Activated CD8-positive, alpha-beta T cell treated with anti-CD3 and anti-CD28 coated beads for 36 hours (primary cell): ENCODE measurements around the gene DMPK. TPM values are rescaled to one million over a fixed set of nuclear protein-coding genes. Genes with fewer than 3 reads are reported as not detected.

ENCODE experiments used
- ATAC-seq: fragments of 200-7000 bp; cut with Tn5 transposase; one replicate; pipeline ENCODE4 v1.10.0; 2021; ENCODE audit warnings: mild to moderate bottlenecking, moderate library complexity
- CTCF ChIA-PET: fragments of 350-600 bp; sonication (Branson Sonifier 250); formaldehyde crosslinking; loops from one replicate; lab custom pipeline; 2021; ENCODE audit warnings: antibody characterized with exemption; lab: Charles Lee
- POLR2A ChIA-PET: fragments of 350-600 bp; sonication (Branson Sonifier 250); formaldehyde crosslinking; loops from one replicate; lab custom pipeline; 2021; ENCODE audit warnings: antibody characterized with exemption; lab: Charles Lee
- DNase-seq: peaks from one replicate; pipeline ENCODE4 v3.0.0-alpha.2; 2020
- H3K27ac Mint-ChIP-seq: one replicate; pipeline ENCODE4 v1.8.0; 2021; ENCODE audit warnings: mild to moderate bottlenecking, mixed read lengths
- H3K27me3 Mint-ChIP-seq: one replicate; pipeline ENCODE4 v1.8.0; 2021; ENCODE audit warnings: mixed read lengths
- H3K36me3 Mint-ChIP-seq: one replicate; pipeline ENCODE4 v1.8.0; 2021; ENCODE audit warnings: low read depth, mixed read lengths
- H3K4me1 Mint-ChIP-seq: one replicate; pipeline ENCODE4 v1.8.0; 2021; ENCODE audit warnings: low read depth, mixed read lengths
- H3K4me3 Mint-ChIP-seq: one replicate; pipeline ENCODE4 v1.8.0; 2021; ENCODE audit warnings: mild to moderate bottlenecking, moderate library complexity, mixed read lengths
- H3K9me3 Mint-ChIP-seq: one replicate; pipeline ENCODE4 v1.8.0; 2021; ENCODE audit warnings: mixed read lengths
- intact Hi-C: fragments of 100-400 bp; cut with micrococcal nuclease; formaldehyde crosslinking; loops from one replicate; pipeline ENCODE4 v1.10.0; 2022
- total RNA-seq, 2 experiments: library from RNA; stranded (reverse); gene quantifications; one replicate each; pipeline ENCODE4 v1.2.3, GENCODE V29; 2021
- TF ChIP-seq, protein P1 (sequence below): fragments of 200-600 bp; IDR thresholded peaks from one replicate; pipeline ENCODE4 v1.8.0; 2022; ENCODE audit warnings: antibody characterized with exemption, mild to moderate bottlenecking

Gene DMPK
- total RNA-seq, 2 experiments from 2014 or later = 5.8 to 8.0 TPM

DNA sequence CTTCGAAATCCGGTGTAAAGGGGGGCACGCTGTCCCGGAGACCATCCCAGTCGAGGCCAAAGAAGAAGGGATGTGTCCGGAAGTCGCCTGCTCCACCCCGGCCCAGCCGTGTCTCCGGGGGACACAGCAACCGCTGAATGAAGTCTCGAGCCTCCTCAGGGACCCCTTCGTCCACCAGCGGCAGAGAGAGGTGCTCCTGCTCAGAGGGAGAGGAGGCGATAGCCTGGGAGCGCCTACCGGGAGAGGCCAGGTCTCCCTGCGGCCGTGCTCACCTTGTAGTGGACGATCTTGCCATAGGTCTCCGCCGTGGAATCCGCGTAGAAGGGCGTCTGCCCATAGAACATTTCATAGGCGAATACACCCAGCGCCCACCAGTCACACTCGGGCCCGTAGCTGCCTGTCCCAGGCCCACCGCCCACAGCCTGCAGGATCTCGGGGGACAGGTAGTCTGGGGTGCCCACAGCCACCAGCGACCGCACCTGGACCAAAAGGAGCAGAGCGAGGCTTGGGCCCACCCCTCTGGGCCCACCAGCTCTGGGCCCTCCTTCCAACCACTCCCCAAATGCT is 4.8 kb downstream of the DMPK start:
- H3K27me3 Mint-ChIP-seq = peaks cover 25% of the 10 kb centered on the region
- ATAC-seq (no peak), DNase-seq (no peak)
- TF ChIP-seq, protein P1, sequence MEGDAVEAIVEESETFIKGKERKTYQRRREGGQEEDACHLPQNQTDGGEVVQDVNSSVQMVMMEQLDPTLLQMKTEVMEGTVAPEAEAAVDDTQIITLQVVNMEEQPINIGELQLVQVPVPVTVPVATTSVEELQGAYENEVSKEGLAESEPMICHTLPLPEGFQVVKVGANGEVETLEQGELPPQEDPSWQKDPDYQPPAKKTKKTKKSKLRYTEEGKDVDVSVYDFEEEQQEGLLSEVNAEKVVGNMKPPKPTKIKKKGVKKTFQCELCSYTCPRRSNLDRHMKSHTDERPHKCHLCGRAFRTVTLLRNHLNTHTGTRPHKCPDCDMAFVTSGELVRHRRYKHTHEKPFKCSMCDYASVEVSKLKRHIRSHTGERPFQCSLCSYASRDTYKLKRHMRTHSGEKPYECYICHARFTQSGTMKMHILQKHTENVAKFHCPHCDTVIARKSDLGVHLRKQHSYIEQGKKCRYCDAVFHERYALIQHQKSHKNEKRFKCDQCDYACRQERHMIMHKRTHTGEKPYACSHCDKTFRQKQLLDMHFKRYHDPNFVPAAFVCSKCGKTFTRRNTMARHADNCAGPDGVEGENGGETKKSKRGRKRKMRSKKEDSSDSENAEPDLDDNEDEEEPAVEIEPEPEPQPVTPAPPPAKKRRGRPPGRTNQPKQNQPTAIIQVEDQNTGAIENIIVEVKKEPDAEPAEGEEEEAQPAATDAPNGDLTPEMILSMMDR = no peak
- H3K4me1 Mint-ChIP-seq = peaks cover 17% of the 10 kb centered on the region
- ChIA-PET CTCF (interaction anchor here (1.0 to 9.3 kb wide), 3 partner anchors 8 to 39 kb away, joined by 3 to 124 read pairs (median 5); partner anchors contain the start of gene SIX5), POLR2A (interaction anchor here (2.8 kb wide), 1 partner anchor 14 kb away, joined by 10 read pairs; no protein-coding TSS in a partner anchor)
- no peaks in the 10 kb centered on the region for H3K9me3 Mint-ChIP-seq
- no peak overlapping the region for H3K4me3 Mint-ChIP-seq
- no peak overlapping the region for H3K27ac Mint-ChIP-seq
- peaks cover 11% of the 10 kb centered on the region for H3K36me3 Mint-ChIP-seq
- intact Hi-C loops = no loop called here

DNA sequence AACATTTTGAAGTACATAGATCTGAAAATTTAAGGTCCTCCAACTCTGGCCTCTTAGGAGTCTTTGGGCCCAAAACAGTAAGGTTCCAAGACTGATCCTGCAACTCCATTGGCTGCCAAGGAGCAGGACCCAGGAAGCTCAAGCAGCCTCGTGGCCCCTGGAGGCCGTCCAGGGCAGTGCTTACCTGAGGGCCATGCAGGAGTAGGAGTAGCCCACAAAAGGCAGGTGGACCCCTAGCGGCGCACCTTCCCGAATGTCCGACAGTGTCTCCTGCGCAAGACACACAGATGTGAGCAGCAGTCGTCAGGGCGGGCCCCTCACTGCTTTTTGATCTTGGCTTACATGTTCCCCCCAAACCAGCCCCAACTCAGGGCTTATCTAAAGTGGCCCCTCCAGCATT is 7.5 kb downstream of the DMPK start:
- Mint-ChIP-seq H3K36me3 (peaks cover 11% of the 10 kb centered on the region), H3K27ac (no peak overlapping the region), H3K9me3 (no peaks in the 10 kb centered on the region), H3K4me1 (peaks cover 20% of the 10 kb centered on the region), H3K27me3 (peaks cover 26% of the 10 kb centered on the region), H3K4me3 (no peak overlapping the region)
- POLR2A ChIA-PET = no interaction called here
- intact Hi-C loops = no loop called here
- DNase-seq = no peak
- TF ChIP-seq, protein P1 = no peak
- CTCF ChIA-PET = interaction anchor here (3.2 to 9.3 kb wide), 2 partner anchors 25 to 42 kb away, joined by 14 to 124 read pairs; no protein-coding TSS in a partner anchor
- ATAC-seq = no peak

DNA sequence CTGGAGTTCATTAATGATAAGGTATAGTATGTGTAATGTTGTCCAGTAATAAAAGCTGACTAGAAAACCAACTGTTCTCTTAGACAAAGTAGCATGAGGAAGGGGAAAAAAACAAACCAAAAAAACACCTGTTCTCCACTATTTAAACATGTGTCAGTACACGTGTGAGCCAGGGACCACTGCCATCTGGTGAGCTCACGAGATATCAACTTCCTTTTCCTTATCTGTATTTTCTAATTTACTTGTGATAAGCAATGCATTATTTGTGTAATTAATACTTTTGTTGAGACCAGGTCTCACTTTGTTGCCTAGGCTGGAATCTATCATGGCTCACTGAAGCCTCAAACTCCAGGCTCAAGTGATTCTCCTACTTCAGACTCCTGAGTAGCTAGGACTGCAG is 8.9 kb downstream of the DMPK start:
- TF ChIP-seq, protein P1 = no peak
- POLR2A ChIA-PET = interaction anchor here (1.1 to 2.7 kb wide), 5 partner anchors 17 to 43 kb away, joined by 3 to 13 read pairs (median 3); partner anchors contain the start of gene DMWD
- ATAC-seq = no peak
- intact Hi-C loops = no loop called here
- DNase-seq = no peak
- Mint-ChIP-seq H3K9me3 (no peaks in the 10 kb centered on the region), H3K4me3 (no peak overlapping the region), H3K36me3 (peaks cover 10% of the 10 kb centered on the region), H3K27ac (no peak overlapping the region), H3K27me3 (peaks cover 15% of the 10 kb centered on the region), H3K4me1 (peaks cover 10% of the 10 kb centered on the region)
- CTCF ChIA-PET = interaction anchor here (0.9 to 9.3 kb wide), 5 partner anchors 19 to 93 kb away, joined by 3 to 124 read pairs (median 4); partner anchors contain the start of gene DMWD

DNA sequence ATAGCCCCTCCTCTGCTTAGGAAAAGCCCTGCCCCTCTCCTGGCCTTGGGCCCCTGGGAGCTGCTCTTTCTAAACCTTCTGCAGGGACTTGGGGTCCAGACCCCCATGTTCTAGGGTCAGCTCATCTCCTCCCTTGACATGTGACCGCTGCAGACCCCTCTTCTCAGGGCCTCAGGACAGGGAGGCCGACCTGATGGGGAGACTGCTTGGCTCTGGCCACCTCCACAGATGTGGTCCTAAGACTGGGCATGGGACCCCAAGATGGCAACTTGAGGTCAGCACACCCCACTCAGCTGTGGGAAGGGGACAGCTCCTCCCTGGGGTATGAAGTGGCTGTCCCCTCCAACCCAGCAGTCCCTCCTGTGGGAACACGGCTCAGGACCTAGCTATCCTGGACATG is 9.4 kb downstream of the DMPK start:
- Mint-ChIP-seq H3K4me1 (peaks cover 9% of the 10 kb centered on the region), H3K27me3 (peaks cover 13% of the 10 kb centered on the region), H3K4me3 (no peak overlapping the region), H3K9me3 (no peaks in the 10 kb centered on the region), H3K36me3 (peaks cover 8% of the 10 kb centered on the region), H3K27ac (no peak overlapping the region)
- ChIA-PET POLR2A (interaction anchor here (0.6 to 2.7 kb wide), 10 partner anchors 8 to 114 kb away, joined by 3 to 13 read pairs (median 3); partner anchors contain the start of genes DMWD and QPCTL), CTCF (interaction anchor here (0.9 to 9.3 kb wide), 5 partner anchors 20 to 93 kb away, joined by 3 to 124 read pairs (median 4); partner anchors contain the start of gene DMWD)
- ATAC-seq (no peak), DNase-seq (no peak)
- intact Hi-C loops = no loop called here
- TF ChIP-seq, protein P1 = no peak
